HepG2 (cell line): Measurements from ENCODE around the gene SLC35B2. TPM values are rescaled to one million over a fixed set of nuclear protein-coding genes. Genes with fewer than 3 reads are reported as not detected.

Experiments used
- ATAC-seq: fragments of 200-7000 bp; cut with Tn5 transposase; 3 replicates; pipeline ENCODE4 v1.9.1; 2020; ENCODE audit warnings: mild to moderate bottlenecking, moderate library complexity
- BruUV-seq: library from RNA; stranded (reverse); fragments of 400-500 nt; replicated peaks from 2 replicates; lab custom pipeline; 2021; lab: Mats Ljungman, UMichigan
- CTCF ChIA-PET: fragments of 300-600 bp; formaldehyde crosslinking; extraction: SDS; loops from one replicate; lab custom pipeline; 2021; ENCODE audit warnings: low total read pairs, inconsistent platforms, low intra/inter-chr PET ratio; lab: Yijun Ruan, JAX
- POLR2A ChIA-PET: fragments of 350-600 bp; sonication (Branson Sonifier 250); formaldehyde crosslinking; loops from one replicate; lab custom pipeline; 2020; ENCODE audit warnings: antibody characterized with exemption, inconsistent platforms; lab: Yijun Ruan, JAX
- DNase-seq: peaks from one replicate; pipeline ENCODE4 v3.0.0-alpha.2; 2015; ENCODE audit warnings: low spot score
- FAIRE-seq: peaks from 3 replicates; lab custom pipeline; 2011; peaks lifted over from hg19 to GRCh38; lab: Jason Lieb, UNC
- H2AFZ ChIP-seq: one replicate; pipeline ENCODE4 v1.6.1; 2011; ENCODE audit warnings: low read length, inconsistent platforms
- H3K27ac ChIP-seq: fragments of 300-600 bp; 3 replicates; pipeline ENCODE4 v1.8.0; 2011; ENCODE audit warnings: mixed run types, mild to moderate bottlenecking, mixed read lengths, low read length, inconsistent platforms; ENCODE audit not compliant: insufficient read depth; ENCODE audit errors: extremely low read length
- H3K27me3 ChIP-seq, 2 experiments: fragments of 200-600 bp in 1 of 2; 2 replicates in 1 of 2; 3 replicates in 1 of 2; pipeline versions ENCODE4 v1.6.0 to v1.8.0; 2011; ENCODE audit warnings: low read length in 2 of 2, mild to moderate bottlenecking in 2 of 2, moderate library complexity in 2 of 2, inconsistent platforms in 1 of 2; ENCODE audit not compliant: insufficient read depth in 2 of 2, control insufficient read depth in 1 of 2
- H3K36me3 ChIP-seq, 2 experiments: fragments of 200-600 bp in 1 of 2; replicated peaks in 1 of 2; 2 replicates in 1 of 2; 3 replicates in 1 of 2; pipeline versions ENCODE4 v1.5.1 to v1.8.0; 2011; ENCODE audit warnings: low read length in 2 of 2, inconsistent platforms in 1 of 2; ENCODE audit not compliant: insufficient read depth in 2 of 2, control insufficient read depth in 1 of 2
- H3K4me1 ChIP-seq: 2 replicates; pipeline ENCODE4 v1.5.1; 2012; ENCODE audit warnings: low read length, inconsistent platforms; ENCODE audit not compliant: insufficient read depth
- H3K4me2 ChIP-seq: 2 replicates; pipeline ENCODE4 v1.6.0; 2011; ENCODE audit warnings: low read depth, low read length, inconsistent platforms
- H3K4me3 ChIP-seq, 3 experiments: fragments of 200-600 bp in 1 of 3; sonication (generic), shearing (Covaris generic) in 1 of 3; replicated peaks in 1 of 3; 2 replicates each; pipeline ENCODE4 v1.5.1; 2011 to 2016; ENCODE audit warnings: low read length in 3 of 3, inconsistent platforms in 2 of 3, low read depth in 2 of 3, mild to moderate bottlenecking in 2 of 3, control low read depth in 1 of 3, mixed read lengths in 1 of 3; ENCODE audit not compliant: insufficient read depth in 1 of 3
- H3K79me2 ChIP-seq: one replicate; pipeline ENCODE4 v1.6.1; 2011; ENCODE audit warnings: low read length, inconsistent platforms; ENCODE audit not compliant: insufficient read depth
- H3K9ac ChIP-seq: 2 replicates; pipeline ENCODE4 v1.6.0; 2011; ENCODE audit warnings: mild to moderate bottlenecking, low read depth, low read length, inconsistent platforms; ENCODE audit not compliant: insufficient read depth
- H3K9me3 ChIP-seq: 2 replicates; pipeline ENCODE4 v1.5.1; 2012; ENCODE audit warnings: mild to moderate bottlenecking, low read length
- H4K20me1 ChIP-seq: 2 replicates; pipeline ENCODE4 v1.6.0; 2011; ENCODE audit warnings: inconsistent platforms, mild to moderate bottlenecking, low read length, moderate library complexity; ENCODE audit not compliant: insufficient read depth
- MTF2 ChIP-seq: sonication (generic); formaldehyde crosslinking; IDR thresholded peaks from 2 replicates; pipeline ENCODE4 v1.5.0; 2020; ENCODE audit warnings: missing genetic modification reagents, borderline replicate concordance
- ZNF557 ChIP-seq: sonication (generic); formaldehyde crosslinking; IDR thresholded peaks from 2 replicates; pipeline ENCODE4 v1.4.0; 2020; ENCODE audit warnings: missing genetic modification reagents
- ZNF710 ChIP-seq: sonication (generic); formaldehyde crosslinking; IDR thresholded peaks from 2 replicates; pipeline ENCODE4 v1.5.0; 2020; ENCODE audit warnings: mild to moderate bottlenecking, missing genetic modification reagents, borderline replicate concordance
- WGBS: methylation state at CpG from one replicate; pipeline ENCODE4 v1.1.6; 2017; ENCODE audit warnings: low lambda C conversion rate; 5-methylcytosine and 5-hydroxymethylcytosine counted together
- in situ Hi-C: cut with HindIII; loops from 2 replicates; pipeline ENCODE4 v1.10.0; 2017; ENCODE audit warnings: low pct_unique_long_range_greater_than_20kb; ENCODE audit not compliant: extremely low pct_ligation_motif_present
- intact Hi-C: fragments of 100-400 bp; cut with micrococcal nuclease; formaldehyde crosslinking; loops from one replicate; pipeline ENCODE4 v1.10.0; 2022; ENCODE audit not compliant: unreplicated experiment
- polyA plus RNA-seq, 8 experiments: library from polyadenylated mRNA; depleted of rRNA in 3 of 8; stranded (reverse) in 7 of 8; unstranded in 1 of 8; fragments of >200 nt; fragmentation: Illumina TruSeq in 4 of 8; extraction: Trizol in 4 of 8; gene quantifications; 2 replicates each; pipeline versions ENCODE4 v1.2.1 to v1.2.3, GENCODE V29; 2011 to 2016; ENCODE audit warnings: low read depth in 4 of 8, missing spikeins in 1 of 8, mixed read lengths in 1 of 8; ENCODE audit not compliant: insufficient read depth in 1 of 8
- total RNA-seq, 5 experiments: library from RNA; depleted of rRNA; stranded (reverse); fragments of >200 nt; fragmentation: Illumina TruSeq; extraction: Trizol; gene quantifications; 2 replicates each; pipeline ENCODE4 v1.2.3, GENCODE V29; 2016; ENCODE audit warnings: low read depth in 1 of 5
- TF ChIP-seq, protein P1 (sequence below): sonication (generic); formaldehyde crosslinking; IDR thresholded peaks from 2 replicates; pipeline ENCODE4 v1.5.0; 2020; ENCODE audit warnings: mild to moderate bottlenecking, missing genetic modification reagents
- TF ChIP-seq, protein P2 (sequence below): sonication (generic); formaldehyde crosslinking; IDR thresholded peaks from 2 replicates; pipeline ENCODE4 v1.4.0; 2020; ENCODE audit warnings: low read depth, missing genetic modification reagents
- TF ChIP-seq, protein P3 (sequence below): IDR thresholded peaks from 2 replicates; pipeline ENCODE4 v1.6.1; 2016
- TF ChIP-seq, protein P4 (sequence below): sonication (generic); formaldehyde crosslinking; conservative IDR thresholded peaks from 2 replicates; pipeline ENCODE4 v1.8.1; 2023; ENCODE audit warnings: missing genetic modification reagents
- TF ChIP-seq, protein P5 (sequence below): sonication (generic); formaldehyde crosslinking; IDR thresholded peaks from 2 replicates; pipeline ENCODE4 v1.4.0; 2020; ENCODE audit warnings: missing genetic modification reagents

SLC35B2 gene
- total and polyA plus RNA-seq, 2 of the 13 experiments (the other 11 are each of a cell fraction or from before 2014, with no cell fraction given), result 61.1 to 148 TPM

DNA sequence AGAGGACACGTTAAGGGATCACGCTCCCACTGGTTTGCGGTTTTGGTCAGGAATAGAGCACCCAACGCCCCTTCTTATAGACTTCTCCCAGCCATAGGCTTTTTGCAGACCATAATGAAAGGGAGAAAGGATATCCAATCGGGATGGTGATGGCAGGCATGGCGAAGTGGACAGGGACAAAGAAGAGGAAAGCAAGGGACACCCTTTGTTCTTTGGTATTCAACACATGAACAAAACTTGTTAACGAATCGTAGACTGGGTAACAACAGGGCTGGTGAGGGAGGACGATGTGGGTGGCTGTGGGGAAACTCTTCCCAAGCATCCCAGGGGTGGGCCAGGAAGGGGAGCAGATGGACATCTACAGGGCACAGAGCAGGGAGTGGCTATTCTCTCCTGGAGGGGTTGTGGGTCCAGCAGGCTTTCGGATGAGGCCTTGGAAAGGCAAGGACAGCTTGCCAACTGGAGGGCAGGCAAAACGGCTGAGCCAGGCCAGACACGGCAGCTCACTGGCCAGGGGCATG, 11.9 kb downstream of the SLC35B2 start:
- FAIRE-seq (no peak), ATAC-seq (peak; percentile 23), DNase-seq (no peak)
- H3K9ac ChIP-seq, result peak overlapping the region; percentile 99
- H3K4me3 ChIP-seq, result peak overlapping the region; percentile 81 to 97 (median 87)
- intact Hi-C loops, result no loop called here
- in situ Hi-C loops, result no loop called here
- no TSS peak for BruUV-seq
- 2% methylated on average over 12 of the region's 12 CpGs for WGBS
- H3K27ac ChIP-seq, result peak overlapping the region; percentile 96
- peak overlapping the region; percentile 85 for H3K4me2 ChIP-seq
- peaks cover 35% of the 10 kb centered on the region for H4K20me1 ChIP-seq
- ChIA-PET CTCF (no interaction called here), POLR2A (interaction anchor here (0.5 to 8.4 kb wide), 28 partner anchors 8 to 1305 kb away, joined by 3 to 264 read pairs (median 6); partner anchors contain the start of genes GTPBP2, SLC29A1, SLC35B2 and SPATS1)
- peaks cover 12 to 24% of the 10 kb centered on the region in 2 experiments for H3K36me3 ChIP-seq
- H3K79me2 ChIP-seq, result peaks cover 40% of the 10 kb centered on the region
- H2AFZ ChIP-seq, result peak overlapping the region; percentile 88
- no peaks in the 10 kb centered on the region; a peak in 1 of 5 replicates for H3K27me3 ChIP-seq
- H3K9me3 ChIP-seq, result no peaks in the 10 kb centered on the region
- peaks cover 64% of the 10 kb centered on the region for H3K4me1 ChIP-seq
- TF ChIP-seq ZNF710 (CRISPR knock-in tag) (peak; percentile 20; the same call in 1 of the 2 replicates), MTF2 (CRISPR knock-in tag) (0 out of 2 replicates have a peak, but pooled peaks have one; percentile 84), ZNF557 (no peak)
- TF ChIP-seq, protein P1, sequence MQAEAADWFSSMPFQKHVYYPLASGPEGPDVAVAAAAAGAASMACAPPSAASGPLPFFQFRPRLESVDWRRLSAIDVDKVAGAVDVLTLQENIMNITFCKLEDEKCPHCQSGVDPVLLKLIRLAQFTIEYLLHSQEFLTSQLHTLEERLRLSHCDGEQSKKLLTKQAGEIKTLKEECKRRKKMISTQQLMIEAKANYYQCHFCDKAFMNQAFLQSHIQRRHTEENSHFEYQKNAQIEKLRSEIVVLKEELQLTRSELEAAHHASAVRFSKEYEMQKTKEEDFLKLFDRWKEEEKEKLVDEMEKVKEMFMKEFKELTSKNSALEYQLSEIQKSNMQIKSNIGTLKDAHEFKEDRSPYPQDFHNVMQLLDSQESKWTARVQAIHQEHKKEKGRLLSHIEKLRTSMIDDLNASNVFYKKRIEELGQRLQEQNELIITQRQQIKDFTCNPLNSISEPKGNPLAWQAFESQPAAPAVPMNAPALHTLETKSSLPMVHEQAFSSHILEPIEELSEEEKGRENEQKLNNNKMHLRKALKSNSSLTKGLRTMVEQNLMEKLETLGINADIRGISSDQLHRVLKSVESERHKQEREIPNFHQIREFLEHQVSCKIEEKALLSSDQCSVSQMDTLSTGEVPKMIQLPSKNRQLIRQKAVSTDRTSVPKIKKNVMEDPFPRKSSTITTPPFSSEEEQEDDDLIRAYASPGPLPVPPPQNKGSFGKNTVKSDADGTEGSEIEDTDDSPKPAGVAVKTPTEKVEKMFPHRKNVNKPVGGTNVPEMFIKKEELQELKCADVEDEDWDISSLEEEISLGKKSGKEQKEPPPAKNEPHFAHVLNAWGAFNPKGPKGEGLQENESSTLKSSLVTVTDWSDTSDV, result peak; percentile 20; the same call in 1 of the 2 replicates
- TF ChIP-seq, protein P2, sequence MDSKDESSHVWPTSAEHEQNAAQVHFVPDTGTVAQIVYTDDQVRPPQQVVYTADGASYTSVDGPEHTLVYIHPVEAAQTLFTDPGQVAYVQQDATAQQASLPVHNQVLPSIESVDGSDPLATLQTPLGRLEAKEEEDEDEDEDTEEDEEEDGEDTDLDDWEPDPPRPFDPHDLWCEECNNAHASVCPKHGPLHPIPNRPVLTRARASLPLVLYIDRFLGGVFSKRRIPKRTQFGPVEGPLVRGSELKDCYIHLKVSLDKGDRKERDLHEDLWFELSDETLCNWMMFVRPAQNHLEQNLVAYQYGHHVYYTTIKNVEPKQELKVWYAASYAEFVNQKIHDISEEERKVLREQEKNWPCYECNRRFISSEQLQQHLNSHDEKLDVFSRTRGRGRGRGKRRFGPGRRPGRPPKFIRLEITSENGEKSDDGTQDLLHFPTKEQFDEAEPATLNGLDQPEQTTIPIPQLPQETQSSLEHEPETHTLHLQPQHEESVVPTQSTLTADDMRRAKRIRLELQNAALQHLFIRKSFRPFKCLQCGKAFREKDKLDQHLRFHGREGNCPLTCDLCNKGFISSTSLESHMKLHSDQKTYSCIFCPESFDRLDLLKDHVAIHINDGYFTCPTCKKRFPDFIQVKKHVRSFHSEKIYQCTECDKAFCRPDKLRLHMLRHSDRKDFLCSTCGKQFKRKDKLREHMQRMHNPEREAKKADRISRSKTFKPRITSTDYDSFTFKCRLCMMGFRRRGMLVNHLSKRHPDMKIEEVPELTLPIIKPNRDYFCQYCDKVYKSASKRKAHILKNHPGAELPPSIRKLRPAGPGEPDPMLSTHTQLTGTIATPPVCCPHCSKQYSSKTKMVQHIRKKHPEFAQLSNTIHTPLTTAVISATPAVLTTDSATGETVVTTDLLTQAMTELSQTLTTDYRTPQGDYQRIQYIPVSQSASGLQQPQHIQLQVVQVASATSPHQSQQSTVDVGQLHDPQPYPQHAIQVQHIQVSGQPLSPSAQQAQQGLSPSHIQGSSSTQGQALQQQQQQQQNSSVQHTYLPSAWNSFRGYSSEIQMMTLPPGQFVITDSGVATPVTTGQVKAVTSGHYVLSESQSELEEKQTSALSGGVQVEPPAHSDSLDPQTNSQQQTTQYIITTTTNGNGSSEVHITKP (CRISPR knock-in tag), result peak; percentile 9; the same call in 1 of the 2 replicates
- TF ChIP-seq, protein P3, sequence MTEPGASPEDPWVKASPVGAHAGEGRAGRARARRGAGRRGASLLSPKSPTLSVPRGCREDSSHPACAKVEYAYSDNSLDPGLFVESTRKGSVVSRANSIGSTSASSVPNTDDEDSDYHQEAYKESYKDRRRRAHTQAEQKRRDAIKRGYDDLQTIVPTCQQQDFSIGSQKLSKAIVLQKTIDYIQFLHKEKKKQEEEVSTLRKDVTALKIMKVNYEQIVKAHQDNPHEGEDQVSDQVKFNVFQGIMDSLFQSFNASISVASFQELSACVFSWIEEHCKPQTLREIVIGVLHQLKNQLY (CRISPR knock-in tag), result no peak
- TF ChIP-seq, protein P4, sequence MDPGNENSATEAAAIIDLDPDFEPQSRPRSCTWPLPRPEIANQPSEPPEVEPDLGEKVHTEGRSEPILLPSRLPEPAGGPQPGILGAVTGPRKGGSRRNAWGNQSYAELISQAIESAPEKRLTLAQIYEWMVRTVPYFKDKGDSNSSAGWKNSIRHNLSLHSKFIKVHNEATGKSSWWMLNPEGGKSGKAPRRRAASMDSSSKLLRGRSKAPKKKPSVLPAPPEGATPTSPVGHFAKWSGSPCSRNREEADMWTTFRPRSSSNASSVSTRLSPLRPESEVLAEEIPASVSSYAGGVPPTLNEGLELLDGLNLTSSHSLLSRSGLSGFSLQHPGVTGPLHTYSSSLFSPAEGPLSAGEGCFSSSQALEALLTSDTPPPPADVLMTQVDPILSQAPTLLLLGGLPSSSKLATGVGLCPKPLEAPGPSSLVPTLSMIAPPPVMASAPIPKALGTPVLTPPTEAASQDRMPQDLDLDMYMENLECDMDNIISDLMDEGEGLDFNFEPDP, result 0 out of 2 replicates have a peak, but pooled peaks have one; percentile 25
- TF ChIP-seq, protein P5, sequence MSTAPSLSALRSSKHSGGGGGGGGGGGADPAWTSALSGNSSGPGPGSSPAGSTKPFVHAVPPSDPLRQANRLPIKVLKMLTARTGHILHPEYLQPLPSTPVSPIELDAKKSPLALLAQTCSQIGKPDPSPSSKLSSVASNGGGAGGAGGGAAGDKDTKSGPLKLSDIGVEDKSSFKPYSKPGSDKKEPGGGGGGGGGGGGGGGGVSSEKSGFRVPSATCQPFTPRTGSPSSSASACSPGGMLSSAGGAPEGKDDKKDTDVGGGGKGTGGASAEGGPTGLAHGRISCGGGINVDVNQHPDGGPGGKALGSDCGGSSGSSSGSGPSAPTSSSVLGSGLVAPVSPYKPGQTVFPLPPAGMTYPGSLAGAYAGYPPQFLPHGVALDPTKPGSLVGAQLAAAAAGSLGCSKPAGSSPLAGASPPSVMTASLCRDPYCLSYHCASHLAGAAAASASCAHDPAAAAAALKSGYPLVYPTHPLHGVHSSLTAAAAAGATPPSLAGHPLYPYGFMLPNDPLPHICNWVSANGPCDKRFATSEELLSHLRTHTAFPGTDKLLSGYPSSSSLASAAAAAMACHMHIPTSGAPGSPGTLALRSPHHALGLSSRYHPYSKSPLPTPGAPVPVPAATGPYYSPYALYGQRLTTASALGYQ (CRISPR knock-in tag), result no peak
